BJ (cell line): ENCODE data around the gene KLC1. TPM values are rescaled to one million over a fixed set of nuclear protein-coding genes. Genes with fewer than 3 reads are reported as not detected.

Source experiments
- CTCF ChIA-PET: fragments of 350-600 bp; formaldehyde crosslinking; extraction: SDS; loops from one replicate; lab custom pipeline; 2021; ENCODE audit warnings: antibody characterized with exemption, inconsistent platforms; lab: Yijun Ruan, JAX
- POLR2A ChIA-PET: fragments of 300-600 bp; sonication (Branson Sonifier 250); formaldehyde crosslinking; extraction: SDS; loops from one replicate; lab custom pipeline; 2021; ENCODE audit warnings: antibody characterized with exemption; lab: Charles Lee
- DNase-seq: peaks from one replicate; pipeline ENCODE4 v3.0.0-alpha.2; 2011; ENCODE audit warnings: low read depth
- H3K27me3 ChIP-seq: 2 replicates; pipeline ENCODE4 v1.6.0; 2011; ENCODE audit warnings: low read length; ENCODE audit not compliant: control insufficient read depth, insufficient read depth
- H3K36me3 ChIP-seq: 2 replicates; pipeline ENCODE4 v1.5.1; 2011; ENCODE audit warnings: low read length; ENCODE audit not compliant: control insufficient read depth, insufficient read depth
- H3K4me3 ChIP-seq: 2 replicates; pipeline ENCODE4 v1.5.1; 2011; ENCODE audit warnings: low read depth, mild to moderate bottlenecking, control low read depth, low read length
- polyA plus RNA-seq: library from polyadenylated mRNA; depleted of rRNA; stranded (reverse); fragments of >200 nt; gene quantifications from 2 replicates; pipeline ENCODE4 v1.2.3, GENCODE V29; 2011
- TF ChIP-seq, protein P1 (sequence below): IDR thresholded peaks from 2 replicates; pipeline ENCODE4 v1.5.1; 2011; ENCODE audit warnings: low read depth, mild to moderate bottlenecking, control low read depth, inconsistent platforms, low read length, moderate library complexity; ENCODE audit not compliant: insufficient read depth

KLC1 gene
- polyA plus RNA-seq, 1 experiment, result 112 TPM

- TF ChIP-seq, protein P1, sequence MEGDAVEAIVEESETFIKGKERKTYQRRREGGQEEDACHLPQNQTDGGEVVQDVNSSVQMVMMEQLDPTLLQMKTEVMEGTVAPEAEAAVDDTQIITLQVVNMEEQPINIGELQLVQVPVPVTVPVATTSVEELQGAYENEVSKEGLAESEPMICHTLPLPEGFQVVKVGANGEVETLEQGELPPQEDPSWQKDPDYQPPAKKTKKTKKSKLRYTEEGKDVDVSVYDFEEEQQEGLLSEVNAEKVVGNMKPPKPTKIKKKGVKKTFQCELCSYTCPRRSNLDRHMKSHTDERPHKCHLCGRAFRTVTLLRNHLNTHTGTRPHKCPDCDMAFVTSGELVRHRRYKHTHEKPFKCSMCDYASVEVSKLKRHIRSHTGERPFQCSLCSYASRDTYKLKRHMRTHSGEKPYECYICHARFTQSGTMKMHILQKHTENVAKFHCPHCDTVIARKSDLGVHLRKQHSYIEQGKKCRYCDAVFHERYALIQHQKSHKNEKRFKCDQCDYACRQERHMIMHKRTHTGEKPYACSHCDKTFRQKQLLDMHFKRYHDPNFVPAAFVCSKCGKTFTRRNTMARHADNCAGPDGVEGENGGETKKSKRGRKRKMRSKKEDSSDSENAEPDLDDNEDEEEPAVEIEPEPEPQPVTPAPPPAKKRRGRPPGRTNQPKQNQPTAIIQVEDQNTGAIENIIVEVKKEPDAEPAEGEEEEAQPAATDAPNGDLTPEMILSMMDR, result no peak
- ChIA-PET POLR2A (no interaction called here), CTCF (interaction anchor here (1.5 kb wide), 1 partner anchor 8 kb away, joined by 5 read pairs; no protein-coding TSS in a partner anchor)
- DNase-seq, result no peak
- Histone ChIP-seq H3K4me3 (no peak overlapping the region), H3K36me3 (no peaks in the 10 kb centered on the region), H3K27me3 (no peaks in the 10 kb centered on the region)
Measured at GRCh38 chr14:103624860-103625259, 4.2 kb upstream of the KLC1 start.

DNA sequence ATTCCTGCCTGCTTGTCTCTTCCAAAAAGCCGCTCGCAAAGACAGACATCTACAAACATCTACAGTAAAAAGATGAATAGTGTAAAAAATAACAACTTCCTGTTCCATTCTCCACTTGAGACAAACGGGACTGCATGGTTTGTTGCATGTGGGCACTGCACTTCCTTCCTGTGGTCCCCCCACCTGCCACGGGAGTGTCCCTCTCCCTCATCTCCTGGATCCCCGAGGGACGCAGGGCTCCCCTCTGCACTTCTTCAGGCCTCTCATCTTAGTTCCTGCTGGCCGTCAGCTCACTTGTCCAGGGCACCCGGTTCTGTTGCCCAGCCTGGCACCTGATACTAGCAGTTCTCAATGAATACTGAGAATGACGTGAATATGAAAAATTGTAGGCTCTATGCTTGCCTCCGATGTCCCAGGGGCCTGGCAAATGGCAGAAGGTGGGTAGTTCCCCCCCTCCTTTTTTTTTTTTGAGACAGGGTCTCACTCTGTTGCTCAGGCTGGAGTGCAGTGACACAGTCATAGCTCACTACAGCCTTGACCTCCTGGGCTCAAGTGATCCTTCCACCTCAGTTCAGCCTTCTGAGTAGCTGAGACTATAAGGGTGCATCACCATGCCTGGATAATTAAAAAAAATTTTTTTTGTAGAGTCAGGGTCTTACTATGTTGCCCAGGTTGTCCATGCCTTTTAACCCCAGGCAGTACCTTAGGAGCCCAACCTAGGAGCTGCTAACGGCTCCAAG lies 3.5 kb upstream of the KLC1 start:
- Histone ChIP-seq H3K36me3 (no peaks in the 10 kb centered on the region), H3K27me3 (no peaks in the 10 kb centered on the region), H3K4me3 (no peak overlapping the region)
- ChIA-PET POLR2A (interaction anchor here (0.6 kb wide), 1 partner anchor 1056 kb away, joined by 6 read pairs; no protein-coding TSS in a partner anchor), CTCF (interaction anchor here (1.5 kb wide), 1 partner anchor 8 kb away, joined by 5 read pairs; no protein-coding TSS in a partner anchor)
- TF ChIP-seq, protein P1, result no peak
- no peak for DNase-seq

GRCh38 chr14:103626146-103626850 lies 2.7 kb upstream of the KLC1 start:
- DNase-seq, result no peak
- POLR2A ChIA-PET, result no interaction called here

DNA sequence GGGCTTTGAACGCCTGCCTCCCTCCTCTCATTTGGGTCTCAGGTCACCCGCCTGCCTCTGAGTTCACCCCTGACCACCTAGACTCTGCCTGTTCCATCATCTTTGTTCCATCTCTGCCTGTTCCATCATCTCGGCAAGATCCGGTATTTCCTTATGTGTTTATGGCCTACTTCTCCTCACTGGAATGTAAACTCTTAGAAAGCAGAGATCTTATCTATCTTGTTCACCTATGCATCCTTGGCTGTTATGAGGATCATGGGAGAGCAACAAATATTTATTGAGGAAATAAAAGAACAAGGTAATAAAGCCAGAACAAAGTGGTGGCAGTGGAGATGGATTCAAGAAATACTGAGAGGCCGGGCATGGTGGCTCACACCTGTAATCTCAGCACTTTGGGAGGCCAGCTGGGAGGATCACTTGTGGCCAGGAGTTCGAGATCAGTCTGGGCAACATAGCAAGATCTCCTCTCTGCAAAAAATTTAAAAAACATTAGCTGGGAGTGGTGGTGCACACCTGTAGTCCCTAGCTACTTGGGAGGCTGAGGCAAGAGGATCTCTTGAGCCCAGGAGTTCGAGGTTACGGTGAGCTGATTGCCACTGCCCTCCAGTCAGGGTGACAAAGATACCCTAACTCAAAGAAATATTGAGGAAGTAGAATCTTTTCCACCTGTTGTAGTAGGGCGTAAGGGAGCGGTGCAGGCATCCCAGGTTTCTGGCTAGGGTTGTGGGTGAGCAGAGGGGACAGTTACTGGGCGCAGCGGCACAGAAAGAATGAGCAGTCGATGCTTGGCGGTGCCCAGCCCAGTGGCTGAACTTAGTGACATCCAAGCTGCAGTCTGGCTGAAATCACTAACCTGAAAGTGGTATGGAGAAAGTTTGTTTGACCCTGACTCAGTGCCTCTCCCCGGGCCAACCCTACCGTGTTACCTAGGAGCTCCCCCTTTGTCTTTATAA lies 1.7 kb upstream of the KLC1 start:
- no peaks in the 10 kb centered on the region for H3K36me3 ChIP-seq
- TF ChIP-seq, protein P1, result no peak
- no peak for DNase-seq
- ChIA-PET CTCF (no interaction called here), POLR2A (no interaction called here)
- H3K27me3 ChIP-seq, result no peaks in the 10 kb centered on the region
- no peak overlapping the region for H3K4me3 ChIP-seq

More at GRCh38 chr14:103626146-103626850, 2.7 kb upstream of the KLC1 start:
- Histone ChIP-seq H3K4me3 (no peak overlapping the region), H3K36me3 (no peaks in the 10 kb centered on the region), H3K27me3 (no peaks in the 10 kb centered on the region)
- CTCF ChIA-PET, result interaction anchor here (1.5 kb wide), 1 partner anchor 9 kb away, joined by 5 read pairs; no protein-coding TSS in a partner anchor
- TF ChIP-seq, protein P1, result no peak
